Left lung (tissue), 10 donors: ENCODE measurements around the gene TOR3A. TPM values are rescaled to one million over a fixed set of nuclear protein-coding genes. Genes with fewer than 3 reads are reported as not detected.

Experiments
- ATAC-seq: fragments of 200-7000 bp; cut with Tn5 transposase; one replicate; pipeline ENCODE4 v1.9.1; 2020; ENCODE audit warnings: moderate library complexity
- DNase-seq, 4 donors: peaks; one replicate each; pipeline ENCODE4 v3.0.0-alpha.2; 2013 to 2020
- H3K27ac ChIP-seq, 2 donors: fragments of 200-600 bp; sonication (generic) in 1 of 2; one replicate each; pipeline versions ENCODE4 v1.5.0 to v1.8.0; 2020 to 2021
- H3K27me3 ChIP-seq, 2 donors: fragments of 200-600 bp; sonication (generic) in 1 of 2; one replicate each; pipeline versions ENCODE4 v1.5.0 to v1.8.0; 2020 to 2021
- H3K36me3 ChIP-seq, 2 donors: fragments of 200-600 bp; sonication (generic) in 1 of 2; one replicate each; pipeline versions ENCODE4 v1.5.0 to v1.8.0; 2020 to 2021
- H3K4me1 ChIP-seq, 2 donors: fragments of 200-600 bp; one replicate each; pipeline ENCODE4 v1.8.0; 2021
- H3K4me3 ChIP-seq, 2 donors: fragments of 200-600 bp; sonication (generic) in 1 of 2; one replicate each; pipeline versions ENCODE4 v1.5.0 to v1.8.0; 2020 to 2021; ENCODE audit warnings: mild to moderate bottlenecking in 1 of 2
- H3K9me3 ChIP-seq, 2 donors: fragments of 200-600 bp; sonication (generic) in 1 of 2; one replicate each; pipeline versions ENCODE4 v1.5.0 to v1.8.0; 2020 to 2021
- intact Hi-C, 2 donors: fragments of 100-400 bp; cut with DNase I; formaldehyde crosslinking; loops; one replicate each; pipeline versions ENCODE4 v1.11.2 to v1.14.2; 2022
- polyA plus RNA-seq, 6 donors: library from polyadenylated mRNA; unstranded; fragments of 120-200 nt; gene quantifications; one replicate each; pipeline ENCODE4 v1.2.1, GENCODE V29; 2013; ENCODE audit not compliant: insufficient read length in 6 of 6
- total RNA-seq, 2 donors: library from RNA; stranded (reverse); fragmentation: NEBNext Ultra II Directional; extraction: Animal tissue kit (Norgen Biotek cat#: 25700); gene quantifications; one replicate each; pipeline ENCODE4 v1.2.1, GENCODE V29; 2021
- TF ChIP-seq, protein P1 (sequence below), 2 donors: fragments of 200-600 bp; sonication (generic) in 1 of 2; IDR thresholded peaks; one replicate each; pipeline versions ENCODE4 v1.5.0 to v1.8.0; 2021; ENCODE audit warnings: antibody characterized with exemption in 2 of 2
- donor health status: DM: no; HTN: yes; CAD: no.
- donor health status: DM: no; HTN: no; CAD: no.

The TOR3A gene
- total and polyA plus RNA-seq, 8 donors: 22.1 to 30.0 (median 24.2) TPM

DNA sequence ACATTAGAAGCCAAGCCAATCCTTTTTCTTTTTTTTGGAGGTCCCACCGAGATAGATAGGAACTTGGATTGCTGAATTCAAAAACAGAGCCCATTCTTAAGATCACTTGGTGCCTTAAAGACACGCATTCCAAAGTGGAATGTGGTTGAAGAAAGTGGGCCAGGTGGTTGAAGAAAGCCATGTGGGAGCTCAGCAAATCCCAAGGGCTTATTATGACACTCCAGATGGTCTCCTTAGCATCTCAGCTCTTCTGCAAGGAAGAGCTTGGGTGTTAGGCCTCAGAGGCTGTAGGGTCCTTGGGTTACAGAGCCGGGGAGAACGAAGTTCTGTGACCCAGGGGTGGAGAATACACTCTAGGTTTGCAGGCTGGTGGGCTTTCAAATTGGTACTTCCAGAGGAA is 13.5 kb downstream of the TOR3A start:
- H3K4me3 ChIP-seq: no peak overlapping the region
- peaks cover 0 to 6% of the 10 kb centered on the region in 2 donors for H3K4me1 ChIP-seq
- intact Hi-C loops: no loop called here
- no peaks in the 10 kb centered on the region for H3K9me3 ChIP-seq
- no peak overlapping the region for H3K27ac ChIP-seq
- peaks cover 0 to 85% of the 10 kb centered on the region in 2 donors for H3K36me3 ChIP-seq
- H3K27me3 ChIP-seq: no peaks in the 10 kb centered on the region
- TF ChIP-seq, protein P1, sequence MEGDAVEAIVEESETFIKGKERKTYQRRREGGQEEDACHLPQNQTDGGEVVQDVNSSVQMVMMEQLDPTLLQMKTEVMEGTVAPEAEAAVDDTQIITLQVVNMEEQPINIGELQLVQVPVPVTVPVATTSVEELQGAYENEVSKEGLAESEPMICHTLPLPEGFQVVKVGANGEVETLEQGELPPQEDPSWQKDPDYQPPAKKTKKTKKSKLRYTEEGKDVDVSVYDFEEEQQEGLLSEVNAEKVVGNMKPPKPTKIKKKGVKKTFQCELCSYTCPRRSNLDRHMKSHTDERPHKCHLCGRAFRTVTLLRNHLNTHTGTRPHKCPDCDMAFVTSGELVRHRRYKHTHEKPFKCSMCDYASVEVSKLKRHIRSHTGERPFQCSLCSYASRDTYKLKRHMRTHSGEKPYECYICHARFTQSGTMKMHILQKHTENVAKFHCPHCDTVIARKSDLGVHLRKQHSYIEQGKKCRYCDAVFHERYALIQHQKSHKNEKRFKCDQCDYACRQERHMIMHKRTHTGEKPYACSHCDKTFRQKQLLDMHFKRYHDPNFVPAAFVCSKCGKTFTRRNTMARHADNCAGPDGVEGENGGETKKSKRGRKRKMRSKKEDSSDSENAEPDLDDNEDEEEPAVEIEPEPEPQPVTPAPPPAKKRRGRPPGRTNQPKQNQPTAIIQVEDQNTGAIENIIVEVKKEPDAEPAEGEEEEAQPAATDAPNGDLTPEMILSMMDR (IDR thresholded peaks at IDR 0.05): no peak
- DNase-seq: no peak
- ATAC-seq: no peak

GRCh38 chr1:179095924-179096323 is 14.1 kb downstream of the TOR3A start:
- H3K27me3 ChIP-seq: no peaks in the 10 kb centered on the region

GRCh38 chr1:179099891-179100290 is 18.0 kb downstream of the TOR3A start:
- H3K9me3 ChIP-seq: no peaks in the 10 kb centered on the region
- peaks cover 0 to 57% of the 10 kb centered on the region in 2 donors for H3K36me3 ChIP-seq
- TF ChIP-seq, protein P1 (IDR thresholded peaks at IDR 0.05): no peak
- H3K27ac ChIP-seq: no peak overlapping the region
- no peaks in the 10 kb centered on the region for H3K4me1 ChIP-seq
- ATAC-seq (no peak), DNase-seq (no peak)
- no peak overlapping the region for H3K4me3 ChIP-seq
- intact Hi-C loops: no loop called here
- H3K27me3 ChIP-seq: no peaks in the 10 kb centered on the region

More at GRCh38 chr1:179095924-179096323, 14.1 kb downstream of the TOR3A start:
- TF ChIP-seq, protein P1 (IDR thresholded peaks at IDR 0.05): no peak
- no peak for DNase-seq
- H3K4me1 ChIP-seq: peaks cover 0 to 6% of the 10 kb centered on the region in 2 donors
- H3K4me3 ChIP-seq: no peak overlapping the region
- intact Hi-C loops: no loop called here
- peaks cover 0 to 85% of the 10 kb centered on the region in 2 donors for H3K36me3 ChIP-seq
- ATAC-seq: no peak
- no peaks in the 10 kb centered on the region for H3K9me3 ChIP-seq
- H3K27ac ChIP-seq: no peak overlapping the region

- Histone ChIP-seq H3K4me3 (no peak overlapping the region), H3K36me3 (peaks cover 0 to 44% of the 10 kb centered on the region in 2 donors), H3K27me3 (no peaks in the 10 kb centered on the region), H3K27ac (no peak overlapping the region), H3K4me1 (no peaks in the 10 kb centered on the region), H3K9me3 (no peaks in the 10 kb centered on the region)
- TF ChIP-seq, protein P1 (IDR thresholded peaks at IDR 0.05): no peak
- DNase-seq (no peak), ATAC-seq (no peak)
- intact Hi-C loops: no loop called here
These were observed 19.7 kb downstream of the TOR3A start for GRCh38 chr1:179101566-179101965.

DNA sequence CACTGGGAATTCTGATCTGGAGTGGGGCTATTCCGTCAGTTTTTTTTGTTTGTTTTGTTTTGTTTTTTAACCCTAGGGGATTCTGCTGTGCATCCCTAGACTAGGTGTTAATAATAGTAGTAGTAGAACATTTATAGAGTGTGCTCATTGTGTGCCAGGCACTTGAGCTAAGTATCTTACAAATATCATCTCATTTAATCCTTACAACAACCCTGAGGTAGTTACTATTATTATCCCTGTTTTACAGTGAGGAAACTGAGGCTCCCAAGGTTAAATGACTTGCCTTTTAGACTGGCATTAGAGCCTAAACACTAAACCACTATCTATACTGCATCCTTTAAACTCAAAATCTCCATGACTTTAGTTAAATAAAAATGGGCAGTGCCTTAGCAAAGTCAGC is 22.1 kb downstream of the TOR3A start:
- H3K27me3 ChIP-seq: no peaks in the 10 kb centered on the region
- ATAC-seq (no peak), DNase-seq (no peak)
- no peak overlapping the region for H3K27ac ChIP-seq
- peaks cover 0 to 46% of the 10 kb centered on the region in 2 donors for H3K36me3 ChIP-seq
- TF ChIP-seq, protein P1 (IDR thresholded peaks at IDR 0.05): no peak
- intact Hi-C loops: no loop called here
- no peak overlapping the region for H3K4me3 ChIP-seq
- no peaks in the 10 kb centered on the region for H3K9me3 ChIP-seq
- H3K4me1 ChIP-seq: no peaks in the 10 kb centered on the region
